ENCODE data around the gene LRRC4C. TPM values are rescaled to one million over a fixed set of nuclear protein-coding genes. Genes with fewer than 3 reads are reported as not detected.

The LRRC4C gene
- total RNA-seq, 1 donor from 2014 or later, result 14.0 TPM

GRCh38 chr11:40360206-40360798 is 1099.2 kb downstream of the LRRC4C start:
- no peaks in the 10 kb centered on the region for H3K36me3 Mint-ChIP-seq
- no peaks in the 10 kb centered on the region for H3K27me3 Mint-ChIP-seq
- H3K27ac Mint-ChIP-seq, result no peak overlapping the region
- H3K4me1 Mint-ChIP-seq (ENCODE audit: unreplicated experiment), result no peaks in the 10 kb centered on the region
- no peak for DNase-seq (ENCODE audit: extremely low spot score, unreplicated experiment)
- H3K4me3 Mint-ChIP-seq, result no peak overlapping the region
- TF ChIP-seq, protein P1, sequence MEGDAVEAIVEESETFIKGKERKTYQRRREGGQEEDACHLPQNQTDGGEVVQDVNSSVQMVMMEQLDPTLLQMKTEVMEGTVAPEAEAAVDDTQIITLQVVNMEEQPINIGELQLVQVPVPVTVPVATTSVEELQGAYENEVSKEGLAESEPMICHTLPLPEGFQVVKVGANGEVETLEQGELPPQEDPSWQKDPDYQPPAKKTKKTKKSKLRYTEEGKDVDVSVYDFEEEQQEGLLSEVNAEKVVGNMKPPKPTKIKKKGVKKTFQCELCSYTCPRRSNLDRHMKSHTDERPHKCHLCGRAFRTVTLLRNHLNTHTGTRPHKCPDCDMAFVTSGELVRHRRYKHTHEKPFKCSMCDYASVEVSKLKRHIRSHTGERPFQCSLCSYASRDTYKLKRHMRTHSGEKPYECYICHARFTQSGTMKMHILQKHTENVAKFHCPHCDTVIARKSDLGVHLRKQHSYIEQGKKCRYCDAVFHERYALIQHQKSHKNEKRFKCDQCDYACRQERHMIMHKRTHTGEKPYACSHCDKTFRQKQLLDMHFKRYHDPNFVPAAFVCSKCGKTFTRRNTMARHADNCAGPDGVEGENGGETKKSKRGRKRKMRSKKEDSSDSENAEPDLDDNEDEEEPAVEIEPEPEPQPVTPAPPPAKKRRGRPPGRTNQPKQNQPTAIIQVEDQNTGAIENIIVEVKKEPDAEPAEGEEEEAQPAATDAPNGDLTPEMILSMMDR (conservative IDR thresholded peaks at IDR 0.05), result no peak
- H3K9me3 Mint-ChIP-seq, result no peaks in the 10 kb centered on the region

GRCh38 chr11:40354121-40354520 is 1105.3 kb downstream of the LRRC4C start:
- no peaks in the 10 kb centered on the region for H3K4me1 Mint-ChIP-seq (ENCODE audit: unreplicated experiment)
- no peak for DNase-seq (ENCODE audit: extremely low spot score, unreplicated experiment)
- H3K4me3 Mint-ChIP-seq, result no peak overlapping the region
- TF ChIP-seq, protein P1 (conservative IDR thresholded peaks at IDR 0.05), result no peak
- H3K9me3 Mint-ChIP-seq, result no peaks in the 10 kb centered on the region
- no peaks in the 10 kb centered on the region for H3K27me3 Mint-ChIP-seq
- H3K27ac Mint-ChIP-seq, result no peak overlapping the region
- H3K36me3 Mint-ChIP-seq, result no peaks in the 10 kb centered on the region

GRCh38 chr11:40340911-40341310 is 1118.5 kb downstream of the LRRC4C start:
- Mint-ChIP-seq H3K4me3 (no peak overlapping the region), H3K9me3 (no peaks in the 10 kb centered on the region), H3K27ac (no peak overlapping the region), H3K4me1 (ENCODE audit: unreplicated experiment) (peaks cover 3% of the 10 kb centered on the region), H3K27me3 (peaks cover 3% of the 10 kb centered on the region), H3K36me3 (no peaks in the 10 kb centered on the region)
- no peak for DNase-seq (ENCODE audit: extremely low spot score, unreplicated experiment)
- TF ChIP-seq, protein P1 (conservative IDR thresholded peaks at IDR 0.05), result no peak

DNA sequence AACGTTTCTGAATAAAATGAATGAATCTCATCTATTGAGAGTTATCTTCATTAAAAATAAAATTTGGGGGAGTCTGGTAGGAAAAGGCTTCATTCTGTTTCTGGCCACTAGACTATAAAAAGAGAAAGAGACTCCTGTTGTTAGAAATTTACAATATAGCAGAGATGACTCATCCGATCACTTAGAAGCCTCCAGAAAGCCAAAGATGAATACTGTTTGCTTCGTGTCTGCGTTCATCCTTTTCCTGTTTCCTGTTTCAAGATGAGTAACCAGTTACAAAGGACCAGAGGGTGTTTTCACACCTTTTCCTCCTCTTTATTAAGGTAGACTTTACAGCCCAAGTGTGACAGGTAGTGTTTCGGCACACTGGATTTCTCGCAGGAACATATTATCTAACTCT is 1120.7 kb downstream of the LRRC4C start:
- DNase-seq (ENCODE audit: extremely low spot score, unreplicated experiment), result no peak
- TF ChIP-seq, protein P1 (conservative IDR thresholded peaks at IDR 0.05), result no peak
- no peaks in the 10 kb centered on the region for H3K9me3 Mint-ChIP-seq

DNA sequence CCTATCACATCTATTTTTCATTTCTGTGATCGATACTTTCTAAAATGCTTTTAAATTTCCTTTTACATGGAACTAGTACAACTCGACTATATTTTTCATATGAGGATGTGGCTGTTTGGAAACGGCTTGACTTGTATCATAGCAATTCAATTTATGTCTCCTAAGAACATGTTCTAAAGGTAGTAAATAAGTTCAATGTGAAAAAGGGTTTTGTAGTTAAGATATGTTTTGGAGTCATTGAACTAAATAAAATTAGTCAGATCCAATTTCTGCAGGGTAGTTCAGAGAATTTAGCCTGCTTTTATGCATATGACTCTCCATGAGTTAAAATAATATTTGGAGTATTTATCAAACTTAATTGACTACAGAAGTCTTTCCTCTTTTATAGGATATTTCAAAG is 1121.4 kb downstream of the LRRC4C start:
- H3K4me1 Mint-ChIP-seq (ENCODE audit: unreplicated experiment), result peaks cover 3% of the 10 kb centered on the region
- TF ChIP-seq, protein P1 (conservative IDR thresholded peaks at IDR 0.05), result no peak
- H3K36me3 Mint-ChIP-seq, result no peaks in the 10 kb centered on the region
- peaks cover 3% of the 10 kb centered on the region for H3K27me3 Mint-ChIP-seq
- H3K4me3 Mint-ChIP-seq, result no peak overlapping the region
- no peak overlapping the region for H3K27ac Mint-ChIP-seq
- DNase-seq (ENCODE audit: extremely low spot score, unreplicated experiment), result no peak
- H3K9me3 Mint-ChIP-seq, result no peaks in the 10 kb centered on the region

More for the DNA sequence above, 1120.7 kb downstream of the LRRC4C start:
- no peak overlapping the region for H3K27ac Mint-ChIP-seq
- peaks cover 3% of the 10 kb centered on the region for H3K4me1 Mint-ChIP-seq (ENCODE audit: unreplicated experiment)
- H3K27me3 Mint-ChIP-seq, result peaks cover 3% of the 10 kb centered on the region
- no peak overlapping the region for H3K4me3 Mint-ChIP-seq
- H3K36me3 Mint-ChIP-seq, result no peaks in the 10 kb centered on the region
